CD4-positive, alpha-beta memory T cell (primary cell): ENCODE measurements around the gene DCP1B. TPM values are rescaled to one million over a fixed set of nuclear protein-coding genes. Genes with fewer than 3 reads are reported as not detected.

ENCODE experiments used
- CTCF ChIA-PET: fragments of 350-600 bp; sonication (Branson Sonifier 250); formaldehyde crosslinking; loops from one replicate; lab custom pipeline; 2021; ENCODE audit warnings: inconsistent platforms; ENCODE audit not compliant: partially characterized antibody; lab: Charles Lee
- POLR2A ChIA-PET: fragments of 350-600 bp; sonication (Branson Sonifier 250); formaldehyde crosslinking; loops from one replicate; lab custom pipeline; 2021; ENCODE audit not compliant: partially characterized antibody; lab: Charles Lee
- DNase-seq, 5 donors: peaks; one replicate each; pipeline versions ENCODE4 v3.0.0 to v3.0.0-alpha.2; 2020 to 2022; ENCODE audit warnings: mixed read lengths in 1 of 5
- H3K27ac ChIP-seq: one replicate; pipeline ENCODE4 v1.7.0; 2013; ENCODE audit warnings: low read depth, low read length
- H3K27me3 ChIP-seq: 2 replicates; pipeline ENCODE4 v1.7.0; 2013; ENCODE audit warnings: mild to moderate bottlenecking, low read length, moderate library complexity; ENCODE audit not compliant: insufficient read depth
- H3K36me3 ChIP-seq: 2 replicates; pipeline ENCODE4 v1.7.0; 2013; ENCODE audit warnings: mild to moderate bottlenecking, low read length, moderate library complexity; ENCODE audit not compliant: insufficient read depth
- H3K4me1 ChIP-seq: 2 replicates; pipeline ENCODE4 v1.7.0; 2013; ENCODE audit warnings: mild to moderate bottlenecking, low read length, moderate library complexity; ENCODE audit not compliant: insufficient read depth
- H3K4me3 ChIP-seq, 2 donors: one replicate each; pipeline ENCODE4 v1.7.0; 2013; ENCODE audit warnings: low read length in 2 of 2, mild to moderate bottlenecking in 1 of 2
- H3K9me3 ChIP-seq, 2 donors: one replicate each; pipeline ENCODE4 v1.7.0; 2013; ENCODE audit warnings: low read length in 2 of 2, control low read depth in 1 of 2; ENCODE audit not compliant: control insufficient read depth in 1 of 2
- H3K27ac Mint-ChIP-seq, 7 donors: one replicate each; pipeline ENCODE4 v1.8.0; 2020 to 2021; ENCODE audit warnings: mixed read lengths in 7 of 7, mild to moderate bottlenecking in 6 of 7, inconsistent platforms in 3 of 7, moderate library complexity in 3 of 7
- H3K27me3 Mint-ChIP-seq, 2 donors: one replicate each; pipeline ENCODE4 v1.8.0; 2020 to 2021; ENCODE audit warnings: mixed read lengths in 2 of 2
- H3K36me3 Mint-ChIP-seq, 2 donors: one replicate each; pipeline ENCODE4 v1.8.0; 2020 to 2021; ENCODE audit warnings: mixed read lengths in 2 of 2, inconsistent platforms in 1 of 2, mild to moderate bottlenecking in 1 of 2
- H3K4me1 Mint-ChIP-seq, 4 donors: one replicate each; pipeline ENCODE4 v1.8.0; 2020 to 2021; ENCODE audit warnings: mixed read lengths in 4 of 4, mild to moderate bottlenecking in 1 of 4
- H3K4me3 Mint-ChIP-seq, 8 donors: one replicate each; pipeline ENCODE4 v1.8.0; 2020 to 2021; ENCODE audit warnings: mixed read lengths in 8 of 8, mild to moderate bottlenecking in 7 of 8, moderate library complexity in 6 of 8, inconsistent platforms in 3 of 8
- H3K9me3 Mint-ChIP-seq, 8 donors: one replicate each; pipeline ENCODE4 v1.8.0; 2020 to 2021; ENCODE audit warnings: mixed read lengths in 8 of 8, mild to moderate bottlenecking in 5 of 8, inconsistent platforms in 3 of 8, moderate library complexity in 1 of 8
- intact Hi-C: fragments of 100-400 bp; cut with micrococcal nuclease; formaldehyde crosslinking; loops from one replicate; pipeline ENCODE4 v1.15.1; 2023
- polyA plus RNA-seq, 2 donors: library from polyadenylated mRNA; unstranded; fragments of 300-500 nt; fragmentation: Illumina TruSeq; gene quantifications; one replicate each; pipeline ENCODE4 v1.2.3, GENCODE V29; 2021
- total RNA-seq, 2 experiments: library from RNA; stranded (reverse); gene quantifications; one replicate each; pipeline ENCODE4 v1.2.3, GENCODE V29; 2021

DCP1B gene
- total and polyA plus RNA-seq, 4 experiments from 2014 or later = 16.2 to 29.2 (median 26.2) TPM

GRCh38 chr12:2047752-2048151 lies 43.5 kb upstream of the DCP1B start:
- intact Hi-C loops = no loop called here
- Mint-ChIP-seq H3K27me3 (peaks cover 34 to 52% of the 10 kb centered on the region in 2 donors), H3K4me3 (no peak overlapping the region), H3K9me3 (peaks cover 0 to 1% (median 0%) of the 10 kb centered on the region in 8 donors), H3K4me1 (peaks cover 5 to 15% (median 10%) of the 10 kb centered on the region in 4 donors), H3K27ac (no peak overlapping the region), H3K36me3 (no peaks in the 10 kb centered on the region)
- ChIA-PET CTCF (interaction anchor here (1.6 kb wide), 1 partner anchor 13 kb away, joined by 7 read pairs; no protein-coding TSS in a partner anchor), POLR2A (no interaction called here)
- Histone ChIP-seq H3K9me3 (no peaks in the 10 kb centered on the region), H3K36me3 (no peaks in the 10 kb centered on the region), H3K4me3 (no peak overlapping the region), H3K27ac (no peak overlapping the region), H3K4me1 (peaks cover 6% of the 10 kb centered on the region), H3K27me3 (peaks cover 27% of the 10 kb centered on the region)
- no peak for DNase-seq

GRCh38 chr12:2046957-2047356 lies 42.7 kb upstream of the DCP1B start:
- CTCF ChIA-PET = interaction anchor here (1.6 kb wide), 1 partner anchor 13 kb away, joined by 7 read pairs; no protein-coding TSS in a partner anchor
- Histone ChIP-seq H3K36me3 (no peaks in the 10 kb centered on the region), H3K4me3 (no peak overlapping the region), H3K27me3 (peaks cover 25% of the 10 kb centered on the region), H3K4me1 (peaks cover 3% of the 10 kb centered on the region), H3K27ac (no peak overlapping the region), H3K9me3 (no peaks in the 10 kb centered on the region)
- H3K4me3 Mint-ChIP-seq = no peak overlapping the region
- no peak for DNase-seq
- intact Hi-C loops = no loop called here
- peaks cover 0 to 1% (median 0%) of the 10 kb centered on the region in 8 donors for H3K9me3 Mint-ChIP-seq
- POLR2A ChIA-PET = no interaction called here
- no peak overlapping the region for H3K27ac Mint-ChIP-seq
- peaks cover 33 to 48% of the 10 kb centered on the region in 2 donors for H3K27me3 Mint-ChIP-seq
- no peaks in the 10 kb centered on the region for H3K36me3 Mint-ChIP-seq
- H3K4me1 Mint-ChIP-seq = peaks cover 5 to 11% (median 8%) of the 10 kb centered on the region in 4 donors

GRCh38 chr12:2044165-2044564 lies 39.9 kb upstream of the DCP1B start:
- Histone ChIP-seq H3K27me3 (peaks cover 5% of the 10 kb centered on the region), H3K27ac (no peak overlapping the region), H3K36me3 (no peaks in the 10 kb centered on the region), H3K4me3 (no peak overlapping the region), H3K9me3 (no peaks in the 10 kb centered on the region), H3K4me1 (no peaks in the 10 kb centered on the region)
- Mint-ChIP-seq H3K27ac (no peak overlapping the region), H3K9me3 (no peaks in the 10 kb centered on the region), H3K36me3 (no peaks in the 10 kb centered on the region), H3K27me3 (peaks cover 18 to 35% of the 10 kb centered on the region in 2 donors), H3K4me3 (no peak overlapping the region), H3K4me1 (no peaks in the 10 kb centered on the region)
- intact Hi-C loops = no loop called here
- DNase-seq = no peak
- POLR2A ChIA-PET = no interaction called here
- CTCF ChIA-PET = no interaction called here

- Histone ChIP-seq H3K27me3 (peaks cover 5% of the 10 kb centered on the region), H3K4me3 (no peak overlapping the region), H3K27ac (no peak overlapping the region), H3K9me3 (no peaks in the 10 kb centered on the region), H3K4me1 (no peaks in the 10 kb centered on the region), H3K36me3 (no peaks in the 10 kb centered on the region)
- DNase-seq = no peak
- Mint-ChIP-seq H3K36me3 (no peaks in the 10 kb centered on the region), H3K4me3 (no peak overlapping the region), H3K27me3 (peaks cover 12 to 26% of the 10 kb centered on the region in 2 donors), H3K4me1 (no peaks in the 10 kb centered on the region), H3K9me3 (no peaks in the 10 kb centered on the region), H3K27ac (no peak overlapping the region)
- intact Hi-C loops = no loop called here
- ChIA-PET POLR2A (no interaction called here), CTCF (interaction anchor here (1.2 kb wide), 1 partner anchor 8 kb away, joined by 3 read pairs; no protein-coding TSS in a partner anchor)
Observed at GRCh38 chr12:2043054-2043453, 38.8 kb upstream of the DCP1B start.

- H3K36me3 ChIP-seq = no peaks in the 10 kb centered on the region
- DNase-seq = no peak
- H3K27ac Mint-ChIP-seq = no peak overlapping the region
- peaks cover 11% of the 10 kb centered on the region for H3K4me1 ChIP-seq
- H3K4me3 ChIP-seq = no peak overlapping the region
- peaks cover 6 to 11% (median 9%) of the 10 kb centered on the region in 4 donors for H3K4me1 Mint-ChIP-seq
- intact Hi-C loops = no loop called here
- peaks cover under 1% of the 10 kb centered on the region for H3K27me3 ChIP-seq
- H3K9me3 Mint-ChIP-seq = no peaks in the 10 kb centered on the region
- no peaks in the 10 kb centered on the region for H3K9me3 ChIP-seq
- H3K36me3 Mint-ChIP-seq = peaks cover 0 to 2% of the 10 kb centered on the region in 2 donors
- H3K4me3 Mint-ChIP-seq = no peak overlapping the region
- no peak overlapping the region for H3K27ac ChIP-seq
- CTCF ChIA-PET = no interaction called here
- POLR2A ChIA-PET = no interaction called here
- H3K27me3 Mint-ChIP-seq = peaks cover 23% of the 10 kb centered on the region in 2 donors
Observed at GRCh38 chr12:2039034-2039433, 34.8 kb upstream of the DCP1B start.

- DNase-seq = no peak
Observed at GRCh38 chr12:2035431-2036055, 31.3 kb upstream of the DCP1B start.

More at GRCh38 chr12:2035431-2036055, 31.3 kb upstream of the DCP1B start:
- no peaks in the 10 kb centered on the region for H3K36me3 ChIP-seq
- no peaks in the 10 kb centered on the region for H3K9me3 Mint-ChIP-seq
- H3K27me3 ChIP-seq = no peaks in the 10 kb centered on the region
- H3K4me3 ChIP-seq = peak overlapping the region in 1 of 2 donors; percentile 53
- H3K4me3 Mint-ChIP-seq = peak overlapping the region; percentile 36 to 78 (median 74)
- intact Hi-C loops = loop anchor here (1.0 to 2.0 kb wide), 2 partner anchors 31 to 239 kb away; partner anchors contain the start of gene DCP1B
- H3K4me1 Mint-ChIP-seq = peaks cover 6 to 11% (median 9%) of the 10 kb centered on the region in 4 donors
- ChIA-PET POLR2A (interaction anchor here (1.2 to 1.3 kb wide), 3 partner anchors 31 to 237 kb away, joined by 3 to 5 read pairs (median 5); no protein-coding TSS in a partner anchor), CTCF (interaction anchor here (1.2 to 2.1 kb wide), 8 partner anchors 10 to 245 kb away, joined by 3 to 10 read pairs (median 6); partner anchors contain the start of gene DCP1B)
- H3K9me3 ChIP-seq = no peaks in the 10 kb centered on the region
- peak overlapping the region in 6 of 7 donors; percentile 31 to 79 (median 56) for H3K27ac Mint-ChIP-seq
- H3K36me3 Mint-ChIP-seq = peaks cover 0 to 2% of the 10 kb centered on the region in 2 donors
- H3K4me1 ChIP-seq = peaks cover 11% of the 10 kb centered on the region
- H3K27ac ChIP-seq = no peak overlapping the region
- H3K27me3 Mint-ChIP-seq = peaks cover 27 to 31% of the 10 kb centered on the region in 2 donors
